Vagina (tissue), 2 donors: Measurements from ENCODE around the gene ST3GAL6. TPM values are rescaled to one million over a fixed set of nuclear protein-coding genes. Genes with fewer than 3 reads are reported as not detected.
A peak's percentile ranks its signal among the peaks of the same experiment; 100 is the strongest.

ENCODE experiments used
- DNase-seq, 2 donors: peaks; one replicate each; pipeline ENCODE4 v3.0.0-alpha.2; 2017; ENCODE audit errors: extremely low spot score in 2 of 2
- H3K27ac ChIP-seq: fragments of 200-600 bp; sonication (generic); one replicate; pipeline ENCODE4 v1.5.1; 2019
- H3K27me3 ChIP-seq: fragments of 200-600 bp; sonication (generic); one replicate; pipeline ENCODE4 v1.5.1; 2019
- H3K36me3 ChIP-seq, 2 donors: fragments of 200-600 bp; sonication (generic); one replicate each; pipeline ENCODE4 v1.5.1; 2017 to 2019
- H3K4me1 ChIP-seq: fragments of 200-600 bp; sonication (generic); one replicate; pipeline ENCODE4 v1.5.1; 2019
- H3K4me3 ChIP-seq, 2 donors: fragments of 200-600 bp; sonication (generic); 1 replicate in 1 of 2; 2 replicates in 1 of 2; pipeline ENCODE4 v1.5.1; 2016 to 2019
- H3K9me3 ChIP-seq: fragments of 200-600 bp; sonication (generic); one replicate; pipeline ENCODE4 v1.5.1; 2019
- CTCF ChIP-seq, 3 experiments: fragments of 450-650 bp in 2 of 3; fragments of 200-600 bp in 1 of 3; sonication (generic) in 1 of 3; IDR thresholded peaks; one replicate each; pipeline ENCODE4 v1.5.1; 2017 to 2019; ENCODE audit warnings: antibody characterized with exemption in 3 of 3, mild to moderate bottlenecking in 2 of 3, moderate library complexity in 2 of 3
- POLR2A ChIP-seq, 2 donors: fragments of 450-650 bp; IDR thresholded peaks; one replicate each; pipeline ENCODE4 v1.6.1; 2017; ENCODE audit warnings: antibody characterized with exemption in 2 of 2, mild to moderate bottlenecking in 2 of 2, moderate library complexity in 2 of 2
- POLR2AphosphoS5 ChIP-seq, 2 donors: sonication (generic); formaldehyde crosslinking; IDR thresholded peaks; one replicate each; pipeline ENCODE4 v1.9.0; 2017; ENCODE audit warnings: antibody characterized with exemption in 2 of 2, mild to moderate bottlenecking in 2 of 2, low read depth in 1 of 2; ENCODE audit not compliant: insufficient read depth in 1 of 2
- intact Hi-C: fragments of 100-400 bp; cut with DNase I; formaldehyde crosslinking; loops from one replicate; pipeline ENCODE4 v1.15.1; 2023
- total RNA-seq: library from RNA; depleted of rRNA; stranded (reverse); fragments of >200 nt; gene quantifications from one replicate; pipeline ENCODE4 v1.2.3, GENCODE V29; 2016

The ST3GAL6 gene
- total RNA-seq, 1 donor from 2014 or later = 1.7 TPM

GRCh38 chr3:98776140-98776493 is 13.0 kb downstream of the ST3GAL6 start:
- no peaks in the 10 kb centered on the region for H3K9me3 ChIP-seq
- intact Hi-C loops = no loop called here
- no peaks in the 10 kb centered on the region for H3K36me3 ChIP-seq
- H3K4me3 ChIP-seq = no peak overlapping the region
- DNase-seq = no peak
- no peak for TF ChIP-seq POLR2AphosphoS5 (IDR thresholded peaks at IDR 0.05; ENCODE audit: insufficient read depth in 1 of 2, low read depth in 1 of 2)
- no peak for TF ChIP-seq CTCF (IDR thresholded peaks at IDR 0.05)
- no peak for TF ChIP-seq POLR2A (IDR thresholded peaks at IDR 0.05)
- peaks cover 18% of the 10 kb centered on the region for H3K4me1 ChIP-seq
- no peak overlapping the region for H3K27ac ChIP-seq
- H3K27me3 ChIP-seq = no peaks in the 10 kb centered on the region

GRCh38 chr3:98777286-98777685 is 14.1 kb downstream of the ST3GAL6 start:
- H3K4me3 ChIP-seq = no peak overlapping the region
- H3K27ac ChIP-seq = no peak overlapping the region
- H3K9me3 ChIP-seq = no peaks in the 10 kb centered on the region
- intact Hi-C loops = no loop called here
- H3K36me3 ChIP-seq = no peaks in the 10 kb centered on the region
- H3K27me3 ChIP-seq = no peaks in the 10 kb centered on the region
- no peak for DNase-seq
- H3K4me1 ChIP-seq = peaks cover 18% of the 10 kb centered on the region
- TF ChIP-seq POLR2AphosphoS5 (IDR thresholded peaks at IDR 0.05; ENCODE audit: insufficient read depth in 1 of 2, low read depth in 1 of 2) (no peak), CTCF (IDR thresholded peaks at IDR 0.05) (no peak), POLR2A (IDR thresholded peaks at IDR 0.05) (no peak)

- no peak overlapping the region for H3K4me3 ChIP-seq
- H3K27me3 ChIP-seq = no peaks in the 10 kb centered on the region
- no peak for DNase-seq
- peaks cover 18% of the 10 kb centered on the region for H3K4me1 ChIP-seq
- no peaks in the 10 kb centered on the region for H3K9me3 ChIP-seq
- TF ChIP-seq POLR2A (IDR thresholded peaks at IDR 0.05) (no peak), CTCF (IDR thresholded peaks at IDR 0.05) (no peak), POLR2AphosphoS5 (IDR thresholded peaks at IDR 0.05; ENCODE audit: insufficient read depth in 1 of 2, low read depth in 1 of 2) (no peak)
- H3K27ac ChIP-seq = peak overlapping the region; percentile 37
- intact Hi-C loops = no loop called here
- H3K36me3 ChIP-seq = no peaks in the 10 kb centered on the region
Measured at GRCh38 chr3:98777801-98778220, 14.7 kb downstream of the ST3GAL6 start.

GRCh38 chr3:98778383-98778782 is 15.2 kb downstream of the ST3GAL6 start:
- Histone ChIP-seq H3K9me3 (no peaks in the 10 kb centered on the region), H3K27me3 (no peaks in the 10 kb centered on the region), H3K4me1 (peaks cover 18% of the 10 kb centered on the region), H3K27ac (peak overlapping the region; percentile 37), H3K4me3 (no peak overlapping the region), H3K36me3 (no peaks in the 10 kb centered on the region)
- TF ChIP-seq POLR2AphosphoS5 (IDR thresholded peaks at IDR 0.05; ENCODE audit: insufficient read depth in 1 of 2, low read depth in 1 of 2) = no peak
- no peak for TF ChIP-seq POLR2A (IDR thresholded peaks at IDR 0.05)
- TF ChIP-seq CTCF (IDR thresholded peaks at IDR 0.05) = no peak
- intact Hi-C loops = no loop called here
- DNase-seq = no peak

GRCh38 chr3:98778852-98779413 is 15.8 kb downstream of the ST3GAL6 start:
- TF ChIP-seq POLR2AphosphoS5 (IDR thresholded peaks at IDR 0.05; ENCODE audit: insufficient read depth in 1 of 2, low read depth in 1 of 2) (peak in 1 of 2 donors; percentile 49), POLR2A (IDR thresholded peaks at IDR 0.05) (no peak)
- peak overlapping the region; percentile 37 for H3K27ac ChIP-seq
- H3K4me1 ChIP-seq = peaks cover 18% of the 10 kb centered on the region
- H3K36me3 ChIP-seq = no peaks in the 10 kb centered on the region
- no peak for DNase-seq
- H3K4me3 ChIP-seq = no peak overlapping the region
- intact Hi-C loops = no loop called here
- no peaks in the 10 kb centered on the region for H3K9me3 ChIP-seq
- H3K27me3 ChIP-seq = no peaks in the 10 kb centered on the region
